Uterus (tissue), 2 donors: ENCODE data around the gene CEACAM4.

ENCODE experiments used
- POLR2A ChIP-seq, 2 donors: fragments of 450-650 bp; IDR thresholded peaks; one replicate each; pipeline ENCODE4 v1.6.1; 2016; ENCODE audit warnings: antibody characterized with exemption in 2 of 2, mild to moderate bottlenecking in 1 of 2, moderate library complexity in 1 of 2
- TF ChIP-seq, protein P1 (sequence below), 4 experiments: fragments of 200-600 bp in 2 of 4; fragments of 450-650 bp in 2 of 4; sonication (generic) in 2 of 4; IDR thresholded peaks; one replicate each; pipeline ENCODE4 v1.5.1; 2016 to 2019; ENCODE audit warnings: antibody characterized with exemption in 4 of 4, mild to moderate bottlenecking in 2 of 4, moderate library complexity in 1 of 4

DNA sequence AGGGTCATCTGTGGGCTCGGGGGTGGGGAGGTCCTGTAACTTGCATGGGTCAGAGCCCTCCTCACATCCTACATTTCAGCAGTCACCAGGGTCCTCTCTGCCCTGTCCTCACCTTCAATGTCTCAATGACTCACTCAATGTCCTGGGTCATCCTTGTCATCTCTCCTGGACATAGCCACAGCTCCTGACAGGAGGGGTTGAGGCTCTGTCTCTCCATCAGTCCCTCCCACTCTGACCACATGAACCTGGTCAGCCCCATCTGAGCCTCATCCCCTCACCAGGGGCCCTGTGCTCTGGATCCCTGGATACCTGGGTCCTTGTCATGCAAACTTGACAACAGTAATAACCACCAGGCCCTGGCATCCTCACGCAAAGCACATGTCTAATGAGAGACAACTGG is 37.5 kb downstream of the CEACAM4 start:
- TF ChIP-seq, protein P1, sequence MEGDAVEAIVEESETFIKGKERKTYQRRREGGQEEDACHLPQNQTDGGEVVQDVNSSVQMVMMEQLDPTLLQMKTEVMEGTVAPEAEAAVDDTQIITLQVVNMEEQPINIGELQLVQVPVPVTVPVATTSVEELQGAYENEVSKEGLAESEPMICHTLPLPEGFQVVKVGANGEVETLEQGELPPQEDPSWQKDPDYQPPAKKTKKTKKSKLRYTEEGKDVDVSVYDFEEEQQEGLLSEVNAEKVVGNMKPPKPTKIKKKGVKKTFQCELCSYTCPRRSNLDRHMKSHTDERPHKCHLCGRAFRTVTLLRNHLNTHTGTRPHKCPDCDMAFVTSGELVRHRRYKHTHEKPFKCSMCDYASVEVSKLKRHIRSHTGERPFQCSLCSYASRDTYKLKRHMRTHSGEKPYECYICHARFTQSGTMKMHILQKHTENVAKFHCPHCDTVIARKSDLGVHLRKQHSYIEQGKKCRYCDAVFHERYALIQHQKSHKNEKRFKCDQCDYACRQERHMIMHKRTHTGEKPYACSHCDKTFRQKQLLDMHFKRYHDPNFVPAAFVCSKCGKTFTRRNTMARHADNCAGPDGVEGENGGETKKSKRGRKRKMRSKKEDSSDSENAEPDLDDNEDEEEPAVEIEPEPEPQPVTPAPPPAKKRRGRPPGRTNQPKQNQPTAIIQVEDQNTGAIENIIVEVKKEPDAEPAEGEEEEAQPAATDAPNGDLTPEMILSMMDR (IDR thresholded peaks at IDR 0.05) = no peak
- TF ChIP-seq POLR2A (IDR thresholded peaks at IDR 0.05) = no peak
